ENCODE results near the gene MRPL2. TPM values are rescaled to one million over a fixed set of nuclear protein-coding genes. Genes with fewer than 3 reads are reported as not detected.

Gene MRPL2
- total and polyA plus RNA-seq, 2 of the 8 experiments (the other 6 are each of a cell fraction or from before 2014, with no cell fraction given): 58.7 to 99.9 TPM

DNA sequence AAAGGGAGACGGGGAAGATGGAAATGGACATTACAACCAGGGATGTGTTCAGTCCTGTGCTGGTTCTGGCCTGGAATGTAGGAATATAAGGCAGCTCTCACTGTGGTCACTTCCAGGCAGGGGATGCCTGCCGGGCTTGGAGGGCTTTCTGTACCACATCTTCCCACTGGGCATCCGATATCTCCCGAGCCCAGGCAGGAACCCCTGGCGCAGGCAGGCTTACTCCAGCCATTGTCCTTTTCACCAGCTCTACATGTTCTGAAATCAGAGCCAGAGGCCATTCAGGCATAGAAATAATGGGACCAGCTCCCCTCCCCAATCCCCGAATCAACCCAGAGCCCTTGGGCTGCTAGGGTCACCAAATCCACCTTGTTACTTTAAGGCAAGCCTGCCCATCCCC is 46.9 kb downstream of the MRPL2 start:
- Histone ChIP-seq H3K27ac (ENCODE audit: low read depth, low read length) (no peak overlapping the region), H3K23ac (ENCODE audit: insufficient read length) (no peak overlapping the region), H3K4me2 (ENCODE audit: insufficient read depth in 1 of 2, low read depth in 2 of 2, low read length in 2 of 2) (peak overlapping the region; percentile 89 to 95; a peak in 3 of 4 replicates), H4K8ac (ENCODE audit: extremely low read depth, insufficient read depth, low read length) (no peak overlapping the region), H2AFZ (ENCODE audit: low read length) (no peak overlapping the region), H4K20me1 (replicated peaks in 1 of 2; ENCODE audit: control insufficient read depth in 1 of 2, insufficient read depth in 2 of 2, low read length in 2 of 2) (peaks cover 0 to 8% of the 10 kb centered on the region in 2 experiments), H2BK20ac (ENCODE audit: low read length) (no peak overlapping the region), H3K9ac (replicated peaks in 1 of 4; ENCODE audit: extremely low read depth in 1 of 4, low read depth in 3 of 4, low read length in 3 of 4) (no peak overlapping the region; a peak in 2 of 7 replicates), H2BK120ac (replicated peaks; ENCODE audit: low read depth, low read length) (no peak overlapping the region), H3K4me3 (ENCODE audit: extremely low read depth in 1 of 4, insufficient read depth in 2 of 4, low read depth in 3 of 4, low read length in 4 of 4) (peak overlapping the region in 2 of 4 experiments; percentile 85 to 87; a peak in 4 of 8 replicates), H3K14ac (ENCODE audit: insufficient read length) (no peak overlapping the region), H3K18ac (ENCODE audit: extremely low read depth, low read length) (no peak overlapping the region), H3K79me1 (ENCODE audit: low read depth, low read length) (peaks cover 8% of the 10 kb centered on the region), H3K9me3 (ENCODE audit: insufficient read depth in 2 of 2, low read depth in 1 of 2, low read length in 1 of 2) (no peaks in the 10 kb centered on the region), H2BK5ac (ENCODE audit: low read depth, low read length) (no peak overlapping the region), H3K23me2 (ENCODE audit: low read depth, low read length) (peaks cover 7% of the 10 kb centered on the region), H3K27me3 (replicated peaks in 1 of 4; ENCODE audit: control insufficient read depth in 3 of 4, extremely low read depth in 1 of 4, insufficient read depth in 3 of 4, low read length in 3 of 4) (no peaks in the 10 kb centered on the region), H3K36me3 (ENCODE audit: control insufficient read depth in 2 of 4, insufficient read depth in 4 of 4, low read length in 3 of 4) (peaks cover 18 to 46% (median 36%) of the 10 kb centered on the region in 4 experiments), H3K56ac (replicated peaks; ENCODE audit: insufficient read length, low read depth, low read length) (no peak overlapping the region), H2BK12ac (ENCODE audit: low read depth, low read length) (no peak overlapping the region), H3K4ac (replicated peaks; ENCODE audit: insufficient read length, low read depth, low read length) (no peak overlapping the region), H4K5ac (ENCODE audit: insufficient read length, low read depth, low read length) (no peak overlapping the region), H3K4me1 (replicated peaks in 1 of 4; ENCODE audit: control insufficient read depth in 3 of 4, insufficient read depth in 4 of 4, low read length in 3 of 4) (peaks cover 0 to 9% (median 4%) of the 10 kb centered on the region in 4 experiments; a peak in 6 of 7 replicates), H4K91ac (replicated peaks; ENCODE audit: insufficient read length, low read length) (no peak overlapping the region), H2AK5ac (ENCODE audit: low read depth, low read length) (no peak overlapping the region), H3K79me2 (ENCODE audit: control insufficient read depth in 1 of 2, insufficient read depth in 2 of 2, low read length in 2 of 2) (peaks cover 3 to 42% of the 10 kb centered on the region in 2 experiments; a peak in 2 of 4 replicates), H2BK15ac (ENCODE audit: low read length) (no peak overlapping the region)
- DNase-seq (ENCODE audit: low read depth in 1 of 2, low spot score in 2 of 2) (no peak), FAIRE-seq (no peak)
- POLR2A ChIA-PET (ENCODE audit: partially characterized antibody): interaction anchor here (1.0 to 27.9 kb wide), 8 partner anchors 10 to 163 kb away, joined by 3 to 584 read pairs (median 12); partner anchors contain the start of genes CNPY3, CUL7 and PEX6
- TF ChIP-seq POLR2A (IDR thresholded peaks at IDR 0.05; ENCODE audit: control extremely low read depth in 1 of 2, low read depth in 2 of 2, low read length in 2 of 2) (0 out of 3 replicates have a peak, but pooled peaks of 1 of the 2 experiments have one; percentile 29), ASH2L (IDR thresholded peaks at IDR 0.05; ENCODE audit: low read length) (no peak)
- CTCF ChIA-PET (ENCODE audit: partially characterized antibody): interaction anchor here (0.6 to 2.1 kb wide), 13 partner anchors 8 to 1254 kb away, joined by 3 to 8 read pairs (median 3); partner anchors contain the start of gene RRP36
- WGBS, 2 experiments (ENCODE audit: extremely low coverage in 1 of 2, insufficient coverage in 1 of 2, insufficient read length in 1 of 2, insufficient replicate concordance in 2 of 2, low coverage in 1 of 2, low lambda C conversion rate in 2 of 2, missing lambda C conversion rate in 1 of 2): 94% methylated on average over 6 of the region's 6 CpGs; no CpG with 5 or more reads in 1 of the 2 experiments
